HG03565 (cell line): ENCODE measurements around the gene EPB41L4A.

Source experiments
- ATAC-seq: cut with Tn5 transposase; IDR thresholded peaks from one replicate; pipeline ENCODE4 v1.9.1; 2021; ENCODE audit warnings: mild to moderate bottlenecking, moderate library complexity; ENCODE audit not compliant: unreplicated experiment

Gene EPB41L4A

GRCh38 chr5:112356178-112356956, 62.7 kb downstream of the EPB41L4A start:
- no peak for ATAC-seq

GRCh38 chr5:112355058-112355685, 63.9 kb downstream of the EPB41L4A start:
- ATAC-seq: no peak

GRCh38 chr5:112353678-112354077, 65.4 kb downstream of the EPB41L4A start:
- no peak for ATAC-seq

- no peak for ATAC-seq
These were observed 67.9 kb downstream of the EPB41L4A start for GRCh38 chr5:112351225-112351624.

GRCh38 chr5:112350626-112351025, 68.5 kb downstream of the EPB41L4A start:
- no peak for ATAC-seq

- no peak for ATAC-seq
These were observed 69.7 kb downstream of the EPB41L4A start for GRCh38 chr5:112349371-112349770.

- ATAC-seq: no peak
These were observed 70.2 kb downstream of the EPB41L4A start for GRCh38 chr5:112348915-112349314.

- no peak for ATAC-seq
These were observed 70.7 kb downstream of the EPB41L4A start for GRCh38 chr5:112348387-112348786.

GRCh38 chr5:112346411-112347044, 72.5 kb downstream of the EPB41L4A start:
- peak; percentile 48 for ATAC-seq

- no peak for ATAC-seq
These were observed 74.5 kb downstream of the EPB41L4A start for GRCh38 chr5:112344540-112344939.

- ATAC-seq: no peak
These were observed 76.7 kb downstream of the EPB41L4A start for GRCh38 chr5:112342389-112342788.

- no peak for ATAC-seq
These were observed 79.3 kb downstream of the EPB41L4A start for GRCh38 chr5:112339761-112340160.

- ATAC-seq: no peak
These were observed 80.3 kb downstream of the EPB41L4A start for GRCh38 chr5:112338681-112339337.

- no peak for ATAC-seq
These were observed 85.7 kb downstream of the EPB41L4A start for GRCh38 chr5:112333331-112333781.

- ATAC-seq: no peak
These were observed 87.2 kb downstream of the EPB41L4A start for GRCh38 chr5:112331892-112332291.

- ATAC-seq: peak; percentile 88
These were observed 89.5 kb downstream of the EPB41L4A start for GRCh38 chr5:112329419-112330090.

- ATAC-seq: no peak
These were observed 95.9 kb downstream of the EPB41L4A start for GRCh38 chr5:112323166-112323565.

- ATAC-seq: no peak
These were observed 98.7 kb downstream of the EPB41L4A start for GRCh38 chr5:112320408-112320807.

GRCh38 chr5:112318346-112318745, 100.7 kb downstream of the EPB41L4A start:
- no peak for ATAC-seq

GRCh38 chr5:112317866-112318265, 101.2 kb downstream of the EPB41L4A start:
- no peak for ATAC-seq

GRCh38 chr5:112316731-112317130, 102.3 kb downstream of the EPB41L4A start:
- ATAC-seq: no peak
